ENCODE results near the gene CITED4. TPM values are rescaled to one million over a fixed set of nuclear protein-coding genes. Genes with fewer than 3 reads are reported as not detected.

CITED4 gene
- polyA plus RNA-seq, 1 donor from 2014 or later: 2.6 TPM

- Histone ChIP-seq H3K79me2 (replicated peaks; ENCODE audit: insufficient read depth, low read length) (no peaks in the 10 kb centered on the region), H3K9me2 (ENCODE audit: insufficient read depth, low read length) (no peaks in the 10 kb centered on the region), H3K36me3 (ENCODE audit: insufficient read depth, low read length) (no peaks in the 10 kb centered on the region), H3K27me3 (ENCODE audit: insufficient read depth, low read depth, low read length) (no peaks in the 10 kb centered on the region), H2AFZ (ENCODE audit: low read depth, low read length) (no peak overlapping the region), H3K4me2 (ENCODE audit: low read length) (no peak overlapping the region), H3F3A (ENCODE audit: insufficient read depth, low read length, poor library complexity, severe bottlenecking) (no peaks in the 10 kb centered on the region), H4K20me1 (ENCODE audit: insufficient read depth) (no peaks in the 10 kb centered on the region), H3K4me3 (ENCODE audit: low read length) (no peak overlapping the region), H3K9ac (ENCODE audit: low read length) (no peak overlapping the region), H3K9me3 (ENCODE audit: low read length) (no peaks in the 10 kb centered on the region), H3K27ac (ENCODE audit: low read length) (no peak overlapping the region)
- TF ChIP-seq RAD21 (conservative IDR thresholded peaks at IDR 0.05) (no peak), EP300 (conservative IDR thresholded peaks at IDR 0.05; ENCODE audit: poor library complexity, severe bottlenecking) (no peak), SMC3 (conservative IDR thresholded peaks at IDR 0.05; ENCODE audit: poor library complexity) (no peak)
These were observed 25.9 kb downstream of the CITED4 start for GRCh38 chr1:40836283-40836682.

GRCh38 chr1:40834968-40835545 is 27.1 kb downstream of the CITED4 start:
- Histone ChIP-seq H3K27ac (ENCODE audit: low read length) (no peak overlapping the region), H3K79me2 (replicated peaks; ENCODE audit: insufficient read depth, low read length) (no peaks in the 10 kb centered on the region), H3K9me2 (ENCODE audit: insufficient read depth, low read length) (no peaks in the 10 kb centered on the region), H3K9ac (ENCODE audit: low read length) (no peak overlapping the region), H3K9me3 (ENCODE audit: low read length) (no peaks in the 10 kb centered on the region), H2AFZ (ENCODE audit: low read depth, low read length) (no peak overlapping the region), H3K36me3 (ENCODE audit: insufficient read depth, low read length) (no peaks in the 10 kb centered on the region), H3F3A (ENCODE audit: insufficient read depth, low read length, poor library complexity, severe bottlenecking) (no peaks in the 10 kb centered on the region), H3K4me3 (ENCODE audit: low read length) (no peak overlapping the region), H4K20me1 (ENCODE audit: insufficient read depth) (no peaks in the 10 kb centered on the region), H3K4me2 (ENCODE audit: low read length) (no peak overlapping the region), H3K27me3 (ENCODE audit: insufficient read depth, low read depth, low read length) (no peaks in the 10 kb centered on the region)
- no peak for TF ChIP-seq EP300 (conservative IDR thresholded peaks at IDR 0.05; ENCODE audit: poor library complexity, severe bottlenecking)
- no peak for TF ChIP-seq POLR2AphosphoS5 (IDR thresholded peaks at IDR 0.05)
- no peak for TF ChIP-seq RAD21 (conservative IDR thresholded peaks at IDR 0.05)
- no peak for TF ChIP-seq CTCF (IDR thresholded peaks at IDR 0.05; ENCODE audit: poor library complexity, severe bottlenecking)
- no peak for TF ChIP-seq SMC3 (conservative IDR thresholded peaks at IDR 0.05; ENCODE audit: poor library complexity)
- TF ChIP-seq REST (IDR thresholded peaks at IDR 0.05; ENCODE audit: borderline replicate concordance): no peak
- no peak for TF ChIP-seq TAF1 (IDR thresholded peaks at IDR 0.05; ENCODE audit: low read depth)
- TF ChIP-seq EZH2 (IDR thresholded peaks at IDR 0.05; ENCODE audit: borderline replicate concordance, insufficient read depth, low read length, poor library complexity, severe bottlenecking): no peak
- no peak for TF ChIP-seq MXI1 (conservative IDR thresholded peaks at IDR 0.05; ENCODE audit: poor library complexity, severe bottlenecking)
